Loucy (cell line): ENCODE data around the gene JAM3.

Experiments
- H2AFZ ChIP-seq: fragments of 200-600 bp; sonication (generic); 2 replicates; pipeline ENCODE4 v1.6.0; 2016; ENCODE audit warnings: antibody characterized with exemption, mild to moderate bottlenecking, low read length, moderate library complexity
- H3F3A ChIP-seq: fragments of 200-600 bp; 2 replicates; pipeline ENCODE4 v1.6.0; 2016; ENCODE audit warnings: antibody characterized with exemption, low read depth, mild to moderate bottlenecking
- H3K27me3 ChIP-seq: fragments of 200-600 bp; sonication (generic); 2 replicates; pipeline ENCODE4 v1.6.1; 2014; ENCODE audit warnings: low read length, mild to moderate bottlenecking; ENCODE audit not compliant: insufficient read depth, poor library complexity, severe bottlenecking
- H3K36me3 ChIP-seq: fragments of 200-600 bp; sonication (generic); 2 replicates; pipeline ENCODE4 v1.6.1; 2016; ENCODE audit warnings: low read length; ENCODE audit not compliant: insufficient read depth
- H3K4me1 ChIP-seq: fragments of 200-600 bp; sonication (generic); 2 replicates; pipeline ENCODE4 v1.5.1; 2014; ENCODE audit warnings: low read length, mild to moderate bottlenecking; ENCODE audit not compliant: insufficient read depth, poor library complexity, severe bottlenecking
- H3K4me2 ChIP-seq: fragments of 200-600 bp; sonication (generic); 2 replicates; pipeline ENCODE4 v1.6.0; 2014; ENCODE audit warnings: antibody characterized with exemption, low read length, low read depth, mild to moderate bottlenecking; ENCODE audit not compliant: poor library complexity, severe bottlenecking
- H3K4me3 ChIP-seq: fragments of 200-600 bp; sonication (generic); 2 replicates; pipeline ENCODE4 v1.5.1; 2014; ENCODE audit warnings: low read length, mild to moderate bottlenecking, mixed read lengths; ENCODE audit not compliant: poor library complexity, severe bottlenecking
- H3K79me2 ChIP-seq: fragments of 200-600 bp; sonication (generic); 2 replicates; pipeline ENCODE4 v1.6.1; 2014; ENCODE audit warnings: low read length; ENCODE audit not compliant: insufficient read depth
- H3K9ac ChIP-seq: fragments of 200-600 bp; sonication (generic); 2 replicates; pipeline ENCODE4 v1.6.0; 2014; ENCODE audit warnings: mild to moderate bottlenecking, low read depth, low read length, moderate library complexity; ENCODE audit not compliant: poor library complexity, severe bottlenecking
- H3K9me2 ChIP-seq: fragments of 200-600 bp; sonication (generic); replicated peaks from 2 replicates; pipeline ENCODE4 v1.6.1; 2016; ENCODE audit warnings: low read depth, low read length, mixed read lengths
- H3K9me3 ChIP-seq: fragments of 200-600 bp; sonication (generic); 2 replicates; pipeline ENCODE4 v1.6.1; 2014; ENCODE audit warnings: mild to moderate bottlenecking, antibody characterized with exemption, low read length, low read depth; ENCODE audit not compliant: insufficient read depth
- H4K20me1 ChIP-seq: fragments of 200-600 bp; sonication (generic); 2 replicates; pipeline ENCODE4 v1.6.0; 2014; ENCODE audit warnings: antibody characterized with exemption, low read length, mild to moderate bottlenecking; ENCODE audit not compliant: insufficient read depth, poor library complexity, severe bottlenecking
- EZH2phosphoT487 ChIP-seq: fragments of 200-600 bp; IDR thresholded peaks from 2 replicates; pipeline ENCODE4 v1.6.1; 2018; ENCODE audit warnings: antibody characterized with exemption, mild to moderate bottlenecking, moderate library complexity, borderline replicate concordance
- TF ChIP-seq, protein P1 (sequence below): fragments of 200-600 bp; sonication (generic); conservative IDR thresholded peaks from 2 replicates; pipeline ENCODE4 v1.5.1; 2014; ENCODE audit warnings: mild to moderate bottlenecking, antibody characterized with exemption, low read length

Gene JAM3

DNA sequence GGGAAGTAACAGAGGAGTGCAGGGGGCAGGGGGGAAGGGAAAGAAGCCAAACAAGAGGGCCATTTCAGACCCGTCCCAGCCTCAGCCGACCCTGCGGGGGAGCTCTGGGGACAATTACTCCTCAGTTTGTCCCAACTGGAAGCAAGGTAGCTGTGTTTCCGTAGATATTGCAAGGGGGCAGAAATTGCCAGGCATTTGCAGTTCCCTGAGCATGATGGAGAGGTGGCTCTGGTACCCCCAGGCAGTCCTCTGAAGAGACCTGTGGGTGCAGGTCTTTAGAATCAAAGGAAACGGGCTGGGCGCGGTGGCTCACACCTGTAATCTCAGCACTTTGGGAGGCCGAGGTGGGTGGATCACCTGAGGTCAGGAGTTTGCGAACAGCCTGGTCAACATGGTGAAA, 13.8 kb upstream of the JAM3 start:
- no peaks in the 10 kb centered on the region for H3K27me3 ChIP-seq
- no peaks in the 10 kb centered on the region for H3K79me2 ChIP-seq
- no peak overlapping the region for H2AFZ ChIP-seq
- no peaks in the 10 kb centered on the region for H4K20me1 ChIP-seq
- no peak overlapping the region for H3K4me3 ChIP-seq
- H3K9ac ChIP-seq, result no peak overlapping the region
- no peak overlapping the region for H3K4me2 ChIP-seq
- no peaks in the 10 kb centered on the region for H3F3A ChIP-seq
- no peaks in the 10 kb centered on the region for H3K9me3 ChIP-seq
- TF ChIP-seq, protein P1, sequence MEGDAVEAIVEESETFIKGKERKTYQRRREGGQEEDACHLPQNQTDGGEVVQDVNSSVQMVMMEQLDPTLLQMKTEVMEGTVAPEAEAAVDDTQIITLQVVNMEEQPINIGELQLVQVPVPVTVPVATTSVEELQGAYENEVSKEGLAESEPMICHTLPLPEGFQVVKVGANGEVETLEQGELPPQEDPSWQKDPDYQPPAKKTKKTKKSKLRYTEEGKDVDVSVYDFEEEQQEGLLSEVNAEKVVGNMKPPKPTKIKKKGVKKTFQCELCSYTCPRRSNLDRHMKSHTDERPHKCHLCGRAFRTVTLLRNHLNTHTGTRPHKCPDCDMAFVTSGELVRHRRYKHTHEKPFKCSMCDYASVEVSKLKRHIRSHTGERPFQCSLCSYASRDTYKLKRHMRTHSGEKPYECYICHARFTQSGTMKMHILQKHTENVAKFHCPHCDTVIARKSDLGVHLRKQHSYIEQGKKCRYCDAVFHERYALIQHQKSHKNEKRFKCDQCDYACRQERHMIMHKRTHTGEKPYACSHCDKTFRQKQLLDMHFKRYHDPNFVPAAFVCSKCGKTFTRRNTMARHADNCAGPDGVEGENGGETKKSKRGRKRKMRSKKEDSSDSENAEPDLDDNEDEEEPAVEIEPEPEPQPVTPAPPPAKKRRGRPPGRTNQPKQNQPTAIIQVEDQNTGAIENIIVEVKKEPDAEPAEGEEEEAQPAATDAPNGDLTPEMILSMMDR, result no peak
- TF ChIP-seq EZH2phosphoT487, result no peak
- no peaks in the 10 kb centered on the region for H3K9me2 ChIP-seq
- peaks cover 18% of the 10 kb centered on the region for H3K4me1 ChIP-seq
- no peaks in the 10 kb centered on the region for H3K36me3 ChIP-seq

DNA sequence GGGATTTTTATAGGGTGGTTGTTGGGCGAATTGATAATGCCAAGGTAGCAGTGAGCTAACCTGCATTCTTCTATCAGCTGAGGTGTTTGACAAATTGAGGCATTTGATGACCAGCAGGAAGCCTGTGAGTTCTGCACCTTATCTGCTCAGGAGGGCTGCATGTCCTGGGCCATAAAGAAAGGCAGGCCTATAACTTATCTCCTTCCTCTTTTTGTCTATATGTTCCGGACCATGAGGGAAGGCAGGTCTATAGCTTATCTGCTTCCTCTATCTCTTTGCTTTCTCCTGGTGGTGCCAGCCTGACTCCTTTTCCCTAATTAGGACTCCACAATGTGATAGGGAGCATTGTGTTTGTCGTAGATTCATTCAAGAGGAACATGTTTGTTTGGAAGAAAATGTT, 8.6 kb upstream of the JAM3 start:
- no peak overlapping the region for H2AFZ ChIP-seq
- no peak overlapping the region for H3K4me2 ChIP-seq
- no peak overlapping the region for H3K4me3 ChIP-seq
- H3F3A ChIP-seq, result no peaks in the 10 kb centered on the region
- peaks cover 26% of the 10 kb centered on the region for H3K4me1 ChIP-seq
- no peaks in the 10 kb centered on the region for H3K9me3 ChIP-seq
- H4K20me1 ChIP-seq, result no peaks in the 10 kb centered on the region
- no peak for TF ChIP-seq EZH2phosphoT487
- TF ChIP-seq, protein P1, result no peak
- H3K9me2 ChIP-seq, result no peaks in the 10 kb centered on the region
- H3K9ac ChIP-seq, result no peak overlapping the region
- H3K36me3 ChIP-seq, result no peaks in the 10 kb centered on the region
- no peaks in the 10 kb centered on the region for H3K79me2 ChIP-seq
- H3K27me3 ChIP-seq, result no peaks in the 10 kb centered on the region

DNA sequence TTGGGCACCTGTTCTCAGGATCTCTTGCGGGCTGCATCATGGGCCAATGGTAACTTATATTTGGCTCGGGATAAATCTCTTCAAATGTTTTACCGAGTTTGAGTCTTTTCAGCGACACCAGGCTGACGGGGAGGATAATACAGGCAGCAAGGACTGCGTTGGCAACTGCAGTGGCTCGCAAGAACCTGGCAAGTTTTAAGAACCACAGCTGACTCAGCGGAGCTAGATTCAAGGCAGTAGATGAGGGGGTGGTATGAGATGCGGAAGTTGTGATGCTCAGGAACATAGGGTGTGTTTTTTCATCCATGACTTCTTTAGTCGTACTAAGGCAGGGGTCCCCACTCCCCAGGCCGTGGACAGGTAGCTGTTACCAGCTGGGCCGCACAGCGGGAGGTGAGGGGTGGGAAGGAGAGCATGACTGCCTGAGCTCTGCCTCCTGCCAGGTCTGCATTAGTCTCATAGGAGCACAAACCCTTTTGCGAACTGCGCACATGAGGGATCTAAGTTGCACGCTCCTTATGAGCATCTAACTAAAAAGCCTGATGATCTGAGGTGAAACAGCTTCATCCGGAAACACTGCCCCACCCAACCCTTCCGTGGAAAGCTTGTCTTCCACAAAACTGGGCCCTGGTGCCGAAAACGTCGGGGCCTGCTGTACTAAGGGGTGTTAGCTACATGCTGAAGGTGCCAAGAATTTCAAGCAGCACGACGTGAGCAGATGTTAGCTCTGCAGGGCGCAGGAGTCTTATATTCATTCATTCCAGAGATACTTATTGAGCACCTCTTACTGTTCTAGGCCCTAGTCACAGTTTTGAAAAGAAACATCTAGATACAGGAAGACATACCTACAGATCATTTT, 6.4 kb upstream of the JAM3 start:
- no peaks in the 10 kb centered on the region for H4K20me1 ChIP-seq
- H3K4me3 ChIP-seq, result peak overlapping the region; percentile 27
- H2AFZ ChIP-seq, result no peak overlapping the region
- no peaks in the 10 kb centered on the region for H3K36me3 ChIP-seq
- H3K27me3 ChIP-seq, result no peaks in the 10 kb centered on the region
- H3F3A ChIP-seq, result no peaks in the 10 kb centered on the region
- H3K4me1 ChIP-seq, result peaks cover 26% of the 10 kb centered on the region
- H3K79me2 ChIP-seq, result no peaks in the 10 kb centered on the region
- H3K9me2 ChIP-seq, result no peaks in the 10 kb centered on the region
- H3K9ac ChIP-seq, result peak overlapping the region; percentile 39
- H3K9me3 ChIP-seq, result no peaks in the 10 kb centered on the region
- H3K4me2 ChIP-seq, result peak overlapping the region; percentile 58
- no peak for TF ChIP-seq EZH2phosphoT487
- TF ChIP-seq, protein P1, result no peak
